ENCODE measurements around the gene CD81.

GRCh38 chr11:2352420-2352819, 24.7 kb upstream of the CD81 start:
- no peak for TF ChIP-seq CTCF (IDR thresholded peaks at IDR 0.05)
- TF ChIP-seq TCF7L2 (IDR thresholded peaks at IDR 0.05; ENCODE audit: low read depth, low read length): no peak
